B cell (primary cell): ENCODE measurements around the gene RFTN2. TPM values are rescaled to one million over a fixed set of nuclear protein-coding genes. Genes with fewer than 3 reads are reported as not detected.

Source experiments
- ATAC-seq: fragments of 200-7000 bp; cut with Tn5 transposase; one replicate; pipeline ENCODE4 v1.10.0; 2021; ENCODE audit warnings: low read depth, mild to moderate bottlenecking, moderate number of reproducible peaks, moderate library complexity
- CTCF ChIA-PET: fragments of 350-600 bp; sonication (Branson Sonifier 250); formaldehyde crosslinking; loops from one replicate; lab custom pipeline; 2021; ENCODE audit warnings: antibody characterized with exemption, inconsistent platforms; lab: Charles Lee
- POLR2A ChIA-PET: fragments of 350-600 bp; sonication (Branson Sonifier 250); formaldehyde crosslinking; loops from one replicate; lab custom pipeline; 2021; ENCODE audit warnings: antibody characterized with exemption; lab: Charles Lee
- DNase-seq: peaks from one replicate; pipeline ENCODE4 v3.0.0; 2013
- H2AFZ ChIP-seq: 2 replicates; pipeline ENCODE4 v1.6.1; 2012; ENCODE audit warnings: mild to moderate bottlenecking, low read depth, low read length; ENCODE audit not compliant: insufficient read depth, poor library complexity, severe bottlenecking
- H3K27ac ChIP-seq, 2 donors: 1 replicate in 1 of 2; 2 replicates in 1 of 2; pipeline ENCODE4 v1.5.1; 2012 to 2013; ENCODE audit warnings: low read length in 2 of 2, mild to moderate bottlenecking in 2 of 2, moderate library complexity in 1 of 2
- H3K27me3 ChIP-seq, 4 experiments: fragments of 200-600 bp in 1 of 4; sonication (generic) in 1 of 4; replicated peaks in 1 of 4; 1 replicate in 2 of 4; 2 replicates in 2 of 4; pipeline versions ENCODE4 v1.6.1 to v1.7.0; 2013 to 2016; ENCODE audit warnings: low read length in 3 of 4, mild to moderate bottlenecking in 2 of 4, mixed read lengths in 1 of 4, moderate library complexity in 1 of 4; ENCODE audit not compliant: insufficient read depth in 4 of 4, control insufficient read depth in 3 of 4; ENCODE audit errors: control extremely low read depth in 1 of 4
- H3K36me3 ChIP-seq, 2 experiments: replicated peaks in 1 of 2; 1 replicate in 1 of 2; 2 replicates in 1 of 2; pipeline versions ENCODE4 v1.6.1 to v1.7.1; 2013; ENCODE audit warnings: low read length in 1 of 2; ENCODE audit not compliant: insufficient read depth in 2 of 2, control insufficient read depth in 1 of 2; ENCODE audit errors: control extremely low read depth in 1 of 2, extremely low read depth in 1 of 2
- H3K4me1 ChIP-seq, 2 donors: fragments of 200-600 bp in 1 of 2; sonication (generic) in 1 of 2; 1 replicate in 1 of 2; 2 replicates in 1 of 2; pipeline versions ENCODE4 v1.5.1 to v1.6.1; 2013 to 2017; ENCODE audit warnings: low read length in 2 of 2; ENCODE audit not compliant: control insufficient read depth in 2 of 2, insufficient read depth in 2 of 2
- H3K4me2 ChIP-seq: replicated peaks from 2 replicates; pipeline ENCODE3; 2012; ENCODE audit warnings: mild to moderate bottlenecking, low read depth, low read length; ENCODE audit not compliant: poor library complexity, severe bottlenecking
- H3K4me3 ChIP-seq, 5 experiments: fragments of 200-600 bp in 1 of 5; sonication (generic) in 1 of 5; 1 replicate in 3 of 5; 2 replicates in 2 of 5; pipeline versions ENCODE4 v1.5.1 to v1.7.0; 2011 to 2016; ENCODE audit warnings: low read length in 4 of 5, mild to moderate bottlenecking in 4 of 5, low read depth in 2 of 5, control low read depth in 1 of 5, moderate library complexity in 1 of 5; ENCODE audit not compliant: insufficient read depth in 1 of 5; ENCODE audit errors: control extremely low read depth in 1 of 5, extremely low read depth in 1 of 5
- H3K79me2 ChIP-seq: fragments of 200-600 bp; sonication (generic); one replicate; pipeline ENCODE4 v1.6.0; 2016; ENCODE audit warnings: low read length; ENCODE audit not compliant: control insufficient read depth, insufficient read depth
- H3K9ac ChIP-seq: fragments of 200-600 bp; sonication (generic); 2 replicates; pipeline ENCODE4 v1.6.1; 2017; ENCODE audit warnings: mild to moderate bottlenecking, low read length, moderate library complexity
- H3K9me3 ChIP-seq, 3 donors: one replicate each; pipeline versions ENCODE4 v1.6.1 to v1.7.1; 2013; ENCODE audit warnings: low read length in 2 of 3; ENCODE audit not compliant: control insufficient read depth in 2 of 3, insufficient read depth in 1 of 3; ENCODE audit errors: control extremely low read depth in 1 of 3
- H4K20me1 ChIP-seq: 2 replicates; pipeline ENCODE4 v1.6.0; 2012; ENCODE audit warnings: mild to moderate bottlenecking, low read length; ENCODE audit not compliant: insufficient read depth, control insufficient read depth, poor library complexity, severe bottlenecking
- H3K27ac Mint-ChIP-seq: one replicate; pipeline ENCODE4 v1.8.0; 2021; ENCODE audit warnings: mixed read lengths
- H3K27me3 Mint-ChIP-seq: one replicate; pipeline ENCODE4 v1.8.0; 2021; ENCODE audit warnings: mixed read lengths
- H3K4me1 Mint-ChIP-seq: one replicate; pipeline ENCODE4 v1.8.0; 2021; ENCODE audit warnings: mixed read lengths
- H3K4me3 Mint-ChIP-seq: one replicate; pipeline ENCODE4 v1.8.0; 2021; ENCODE audit warnings: mixed read lengths
- H3K9me3 Mint-ChIP-seq: one replicate; pipeline ENCODE4 v1.8.0; 2022; ENCODE audit warnings: mixed read lengths; ENCODE audit not compliant: insufficient read depth
- CTCF ChIP-seq: fragments of 200-600 bp; IDR thresholded peaks from one replicate; pipeline ENCODE4 v1.8.0; 2022; ENCODE audit warnings: antibody characterized with exemption, mild to moderate bottlenecking
- EZH2 ChIP-seq: IDR thresholded peaks from 2 replicates; pipeline ENCODE4 v1.6.1; 2012; ENCODE audit warnings: borderline replicate concordance, low read depth, mild to moderate bottlenecking, moderate library complexity, low read length; ENCODE audit not compliant: insufficient read depth, poor library complexity, severe bottlenecking
- WGBS: methylation state at CpG from one replicate; pipeline ENCODE4 v1.1.5; 2013; ENCODE audit warnings: missing lambda C conversion rate; ENCODE audit not compliant: insufficient coverage; 5-methylcytosine and 5-hydroxymethylcytosine counted together
- intact Hi-C: fragments of 100-400 bp; cut with micrococcal nuclease; formaldehyde crosslinking; loops from one replicate; pipeline ENCODE4 v1.10.0; 2022
- polyA plus RNA-seq: library from polyadenylated mRNA; depleted of rRNA; stranded (reverse); fragments of >200 nt; gene quantifications from 2 replicates; pipeline ENCODE4 v1.2.3, GENCODE V29; 2012
- total RNA-seq, 2 donors: library from RNA; stranded (reverse); fragments of 120-200 nt in 1 of 2; gene quantifications; 1 replicate in 1 of 2; 2 replicates in 1 of 2; pipeline versions ENCODE4 v1.2.3 to v1.2.4, GENCODE V29; 2013 to 2022

Gene RFTN2
- total and polyA plus RNA-seq, 2 donors (not counting 1 experiment from before 2014, with no cell fraction given): not detected

GRCh38 chr2:197708331-197708730, 32.9 kb upstream of the RFTN2 start:
- Histone ChIP-seq H3K9me3 (no peaks in the 10 kb centered on the region), H3K4me3 (no peak overlapping the region), H3K9ac (no peak overlapping the region), H3K27me3 (no peaks in the 10 kb centered on the region), H3K4me1 (peaks cover 31 to 33% of the 10 kb centered on the region in 2 donors), H3K79me2 (peaks cover 43% of the 10 kb centered on the region), H4K20me1 (peaks cover 30% of the 10 kb centered on the region), H3K36me3 (peaks cover 6% of the 10 kb centered on the region in 2 experiments), H2AFZ (no peak overlapping the region), H3K4me2 (no peak overlapping the region), H3K27ac (no peak overlapping the region)
- H3K4me3 Mint-ChIP-seq: no peak overlapping the region
- WGBS: 20% methylated on average over 1 of the region's 2 CpGs
- ATAC-seq (no peak), DNase-seq (no peak)
- peaks cover 50% of the 10 kb centered on the region for H3K4me1 Mint-ChIP-seq
- H3K27me3 Mint-ChIP-seq: no peaks in the 10 kb centered on the region
- intact Hi-C loops: loop anchor here (10.0 kb wide), 1 partner anchor 784 kb away; the partner anchor contains the start of gene PGAP1
- TF ChIP-seq CTCF (no peak), EZH2 (no peak)
- CTCF ChIA-PET: interaction anchor here (2.0 to 3.4 kb wide), 2 partner anchors 8 to 71 kb away, joined by 11 to 15 read pairs; no protein-coding TSS in a partner anchor
- H3K9me3 Mint-ChIP-seq: no peaks in the 10 kb centered on the region
- no peak overlapping the region for H3K27ac Mint-ChIP-seq
- POLR2A ChIA-PET: no interaction called here

GRCh38 chr2:197707316-197708213, 32.2 kb upstream of the RFTN2 start:
- H3K9ac ChIP-seq: peak overlapping the region; percentile 85
- peak; percentile 51 for DNase-seq
- no peak for TF ChIP-seq EZH2
- TF ChIP-seq CTCF: peak; percentile 89
- H3K4me2 ChIP-seq: peak overlapping the region; percentile 95
- Mint-ChIP-seq H3K27ac (no peak overlapping the region), H3K9me3 (no peaks in the 10 kb centered on the region), H3K4me3 (peak overlapping the region; percentile 85), H3K27me3 (peaks cover 1% of the 10 kb centered on the region), H3K4me1 (peaks cover 50% of the 10 kb centered on the region)
- H3K4me1 ChIP-seq: peaks cover 31 to 33% of the 10 kb centered on the region in 2 donors
- peak overlapping the region; percentile 10 for H2AFZ ChIP-seq
- intact Hi-C loops: loop anchor here (1.0 to 10.0 kb wide), 3 partner anchors 71 to 783 kb away; partner anchors contain the start of genes MOB4 and PGAP1
- no peak overlapping the region for H3K27ac ChIP-seq
- CTCF ChIA-PET: interaction anchor here (2.0 to 3.4 kb wide), 3 partner anchors 9 to 590 kb away, joined by 11 to 15 read pairs (median 13); no protein-coding TSS in a partner anchor
- ATAC-seq: no peak
- WGBS: no CpG with 5 or more reads among the region's 4 CpGs
- H3K9me3 ChIP-seq: no peaks in the 10 kb centered on the region
- peaks cover 30% of the 10 kb centered on the region for H4K20me1 ChIP-seq
- H3K4me3 ChIP-seq: peak overlapping the region in 2 of 5 experiments; percentile 6 to 80
- POLR2A ChIA-PET: no interaction called here
- H3K79me2 ChIP-seq: peaks cover 43% of the 10 kb centered on the region
- H3K27me3 ChIP-seq: no peaks in the 10 kb centered on the region
- H3K36me3 ChIP-seq: peaks cover 6% of the 10 kb centered on the region in 2 experiments
